Endodermal cell (in vitro differentiated cells): ENCODE measurements around the gene COQ8A. TPM values are rescaled to one million over a fixed set of nuclear protein-coding genes. Genes with fewer than 3 reads are reported as not detected.

ENCODE experiments used
- DNase-seq: peaks from one replicate; pipeline ENCODE4 v3.0.0-alpha.2; 2017
- H3K27ac ChIP-seq: 2 replicates; pipeline ENCODE4 v1.5.1; 2013; ENCODE audit warnings: mild to moderate bottlenecking, low read depth, low read length, moderate library complexity
- H3K27me3 ChIP-seq: 2 replicates; pipeline ENCODE4 v1.6.1; 2013; ENCODE audit warnings: mild to moderate bottlenecking, low read length, moderate library complexity; ENCODE audit not compliant: insufficient read depth, control insufficient read depth, poor library complexity, severe bottlenecking
- H3K36me3 ChIP-seq: 2 replicates; pipeline ENCODE4 v1.7.0; 2013; ENCODE audit warnings: mild to moderate bottlenecking, low read length, moderate library complexity; ENCODE audit not compliant: control insufficient read depth, insufficient read depth
- H3K4me1 ChIP-seq: one replicate; pipeline ENCODE4 v1.7.0; 2013; ENCODE audit warnings: low read length; ENCODE audit not compliant: control insufficient read depth, insufficient read depth
- H3K4me3 ChIP-seq: 2 replicates; pipeline ENCODE4 v1.5.1; 2013; ENCODE audit warnings: mild to moderate bottlenecking, low read length, moderate library complexity
- H3K9ac ChIP-seq: 2 replicates; pipeline ENCODE4 v1.6.1; 2013; ENCODE audit warnings: mild to moderate bottlenecking, low read length, moderate library complexity; ENCODE audit not compliant: poor library complexity, severe bottlenecking; ENCODE audit errors: extremely low read depth
- H3K9me3 ChIP-seq: 2 replicates; pipeline ENCODE4 v1.6.1; 2013; ENCODE audit warnings: mild to moderate bottlenecking, low read length, moderate library complexity; ENCODE audit not compliant: control insufficient read depth
- H3K27ac Mint-ChIP-seq: 2 replicates; pipeline ENCODE4 v1.8.0; 2020; ENCODE audit warnings: mixed read lengths
- H3K27me3 Mint-ChIP-seq: 2 replicates; pipeline ENCODE4 v1.8.0; 2021; ENCODE audit warnings: mild to moderate bottlenecking, mixed read lengths; ENCODE audit not compliant: insufficient read depth
- H3K36me3 Mint-ChIP-seq: 2 replicates; pipeline ENCODE4 v1.8.0; 2020; ENCODE audit warnings: low read depth, mixed read lengths
- H3K4me1 Mint-ChIP-seq: 2 replicates; pipeline ENCODE4 v1.8.0; 2020; ENCODE audit warnings: mixed read lengths
- H3K4me3 Mint-ChIP-seq: 2 replicates; pipeline ENCODE4 v1.8.0; 2020; ENCODE audit warnings: mild to moderate bottlenecking, moderate library complexity, mixed read lengths
- H3K9me3 Mint-ChIP-seq: 2 replicates; pipeline ENCODE4 v1.8.0; 2020; ENCODE audit warnings: mild to moderate bottlenecking, mixed read lengths
- WGBS, 2 experiments: methylation state at CpG; one replicate each; pipeline versions ENCODE4 v1.1.5 to v1.1.7; 2013; ENCODE audit warnings: missing lambda C conversion rate in 2 of 2, mixed read lengths in 1 of 2; ENCODE audit not compliant: insufficient coverage in 1 of 2, insufficient read length in 1 of 2; 5-methylcytosine and 5-hydroxymethylcytosine counted together
- total RNA-seq, 2 donors: library from RNA; stranded (reverse); fragmentation: NEBNext Ultra II Directional in 1 of 2; extraction: Animal tissue kit (Norgen Biotek cat#: 25700) in 1 of 2; gene quantifications; 2 replicates in 1 of 2; 3 replicates in 1 of 2; pipeline ENCODE4 v1.2.1, GENCODE V29; 2021
- TF ChIP-seq, protein P1 (sequence below): fragments of 200-600 bp; sonication (generic); conservative IDR thresholded peaks from 2 replicates; pipeline ENCODE4 v1.5.0; 2021; ENCODE audit warnings: antibody characterized with exemption, mild to moderate bottlenecking

Gene COQ8A
- total RNA-seq, 2 donors from 2014 or later, result 6.6 to 14.9 TPM

- Mint-ChIP-seq H3K36me3 (peaks cover 30% of the 10 kb centered on the region), H3K4me3 (no peak overlapping the region), H3K9me3 (no peaks in the 10 kb centered on the region), H3K27me3 (no peaks in the 10 kb centered on the region), H3K4me1 (peaks cover 6% of the 10 kb centered on the region), H3K27ac (no peak overlapping the region)
- peaks cover 20% of the 10 kb centered on the region for H3K36me3 ChIP-seq
- H3K4me3 ChIP-seq, result no peak overlapping the region
- H3K27ac ChIP-seq, result no peak overlapping the region
- H3K27me3 ChIP-seq, result no peaks in the 10 kb centered on the region
- DNase-seq, result no peak
- peaks cover 3% of the 10 kb centered on the region for H3K4me1 ChIP-seq
- H3K9ac ChIP-seq, result no peak overlapping the region
- 100% methylated on average over 2 of the region's 2 CpGs; no CpG with 5 or more reads in 1 of the 2 experiments for WGBS, 2 experiments
- TF ChIP-seq, protein P1, sequence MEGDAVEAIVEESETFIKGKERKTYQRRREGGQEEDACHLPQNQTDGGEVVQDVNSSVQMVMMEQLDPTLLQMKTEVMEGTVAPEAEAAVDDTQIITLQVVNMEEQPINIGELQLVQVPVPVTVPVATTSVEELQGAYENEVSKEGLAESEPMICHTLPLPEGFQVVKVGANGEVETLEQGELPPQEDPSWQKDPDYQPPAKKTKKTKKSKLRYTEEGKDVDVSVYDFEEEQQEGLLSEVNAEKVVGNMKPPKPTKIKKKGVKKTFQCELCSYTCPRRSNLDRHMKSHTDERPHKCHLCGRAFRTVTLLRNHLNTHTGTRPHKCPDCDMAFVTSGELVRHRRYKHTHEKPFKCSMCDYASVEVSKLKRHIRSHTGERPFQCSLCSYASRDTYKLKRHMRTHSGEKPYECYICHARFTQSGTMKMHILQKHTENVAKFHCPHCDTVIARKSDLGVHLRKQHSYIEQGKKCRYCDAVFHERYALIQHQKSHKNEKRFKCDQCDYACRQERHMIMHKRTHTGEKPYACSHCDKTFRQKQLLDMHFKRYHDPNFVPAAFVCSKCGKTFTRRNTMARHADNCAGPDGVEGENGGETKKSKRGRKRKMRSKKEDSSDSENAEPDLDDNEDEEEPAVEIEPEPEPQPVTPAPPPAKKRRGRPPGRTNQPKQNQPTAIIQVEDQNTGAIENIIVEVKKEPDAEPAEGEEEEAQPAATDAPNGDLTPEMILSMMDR, result no peak
- H3K9me3 ChIP-seq, result no peaks in the 10 kb centered on the region
Observed at GRCh38 chr1:227035316-227035715, 95.2 kb downstream of the COQ8A start.

DNA sequence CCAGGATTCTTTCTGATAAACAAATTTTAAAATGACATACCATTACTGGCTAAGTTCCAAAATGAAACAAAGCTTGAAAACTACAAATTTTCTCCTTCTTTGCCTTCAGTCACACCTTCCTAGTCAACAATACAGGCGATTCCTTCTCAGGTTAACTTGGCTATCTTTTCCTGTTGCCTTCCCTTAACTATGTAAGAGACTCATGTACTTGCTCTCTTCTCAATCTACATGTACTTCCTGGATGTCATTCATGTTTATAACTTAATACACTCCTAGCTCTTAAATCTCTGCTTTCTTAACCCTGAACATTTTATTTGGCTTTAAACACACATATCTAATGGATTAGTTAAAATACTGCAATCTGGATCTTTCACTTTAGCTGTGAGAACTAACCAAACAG lies 97.0 kb downstream of the COQ8A start:
- no peaks in the 10 kb centered on the region for H3K27me3 Mint-ChIP-seq
- TF ChIP-seq, protein P1, result no peak
- Histone ChIP-seq H3K9me3 (no peaks in the 10 kb centered on the region), H3K27ac (no peak overlapping the region), H3K4me1 (peaks cover 3% of the 10 kb centered on the region), H3K9ac (no peak overlapping the region), H3K36me3 (peaks cover 20% of the 10 kb centered on the region), H3K4me3 (no peak overlapping the region), H3K27me3 (no peaks in the 10 kb centered on the region)
- H3K27ac Mint-ChIP-seq, result no peak overlapping the region
- H3K36me3 Mint-ChIP-seq, result peaks cover 30% of the 10 kb centered on the region
- no peak overlapping the region for H3K4me3 Mint-ChIP-seq
- DNase-seq, result no peak
- no peaks in the 10 kb centered on the region for H3K9me3 Mint-ChIP-seq
- peaks cover 6% of the 10 kb centered on the region for H3K4me1 Mint-ChIP-seq
- WGBS, 2 experiments, result 92 to 94% methylated on average over 1 of the region's 1 CpG

Other genes with a start within 250 kb of the COQ8A start
- 10 to 100 TPM; 22.4 to 28.3 TPM for gene ITPKB, start 201.0 kb upstream of the COQ8A start, total RNA-seq
- 10 to 100 TPM; 21.5 to 25.2 TPM for gene PSEN2, start 69.7 kb upstream of the COQ8A start, total RNA-seq